ENCODE results near the gene IKBKG.
"Not testable (repeated sequence)": the region's sequence is repeated elsewhere in the genome, so short reads cannot be mapped to it uniquely, and the experiment has no call there.

IKBKG gene, protein sequence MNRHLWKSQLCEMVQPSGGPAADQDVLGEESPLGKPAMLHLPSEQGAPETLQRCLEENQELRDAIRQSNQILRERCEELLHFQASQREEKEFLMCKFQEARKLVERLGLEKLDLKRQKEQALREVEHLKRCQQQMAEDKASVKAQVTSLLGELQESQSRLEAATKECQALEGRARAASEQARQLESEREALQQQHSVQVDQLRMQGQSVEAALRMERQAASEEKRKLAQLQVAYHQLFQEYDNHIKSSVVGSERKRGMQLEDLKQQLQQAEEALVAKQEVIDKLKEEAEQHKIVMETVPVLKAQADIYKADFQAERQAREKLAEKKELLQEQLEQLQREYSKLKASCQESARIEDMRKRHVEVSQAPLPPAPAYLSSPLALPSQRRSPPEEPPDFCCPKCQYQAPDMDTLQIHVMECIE

DNA sequence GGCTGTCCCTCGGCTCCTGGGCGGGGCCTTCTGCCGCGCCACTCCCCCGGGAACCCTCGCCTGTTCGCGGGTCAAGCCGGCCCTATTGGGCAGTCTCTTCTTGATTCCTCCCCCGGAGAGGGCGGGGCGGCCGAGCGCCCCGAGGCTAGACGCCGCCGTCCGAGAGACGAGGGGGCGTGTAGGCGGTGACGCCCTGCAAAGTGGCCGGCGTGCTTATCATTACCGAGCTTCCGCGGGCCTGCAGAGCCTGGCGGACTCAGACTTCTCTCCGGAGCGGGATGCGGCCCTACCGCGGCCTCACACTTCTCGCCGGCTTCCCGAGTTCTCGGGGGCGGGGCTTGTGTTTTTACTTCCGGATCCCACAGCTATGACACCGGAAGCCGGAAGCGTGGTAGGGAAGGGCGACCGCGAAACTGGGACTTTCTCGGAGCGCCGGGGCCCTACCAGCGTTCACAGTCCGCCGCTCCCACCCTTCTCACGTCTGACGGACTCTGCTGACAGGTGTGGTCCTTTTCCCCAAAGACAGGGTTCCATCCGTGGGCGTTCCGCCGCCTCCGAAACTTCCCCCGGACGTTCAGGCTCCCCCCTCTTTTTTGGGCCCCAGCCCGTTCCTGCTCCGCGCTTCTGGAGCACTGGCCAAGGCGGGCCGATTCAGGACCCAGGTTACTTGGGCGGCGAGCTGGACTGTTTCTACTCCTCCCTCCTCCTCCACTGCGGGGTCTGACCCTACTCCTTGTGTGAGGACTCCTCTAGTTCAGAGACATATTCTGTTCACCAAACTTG, at the start of gene IKBKG:
Gene IKBKG, plus strand, starts transcription at position 376 of the 783 bp plus-strand sequence. CDS start 4,383 bp downstream, outside the sequence.
- in situ Hi-C loops (cut with MboI; ENCODE audit: low pct_unique_long_range_greater_than_20kb, low sequenced_read_pairs) = no loop called here
- DNase-seq = peak; percentile 96

DNA sequence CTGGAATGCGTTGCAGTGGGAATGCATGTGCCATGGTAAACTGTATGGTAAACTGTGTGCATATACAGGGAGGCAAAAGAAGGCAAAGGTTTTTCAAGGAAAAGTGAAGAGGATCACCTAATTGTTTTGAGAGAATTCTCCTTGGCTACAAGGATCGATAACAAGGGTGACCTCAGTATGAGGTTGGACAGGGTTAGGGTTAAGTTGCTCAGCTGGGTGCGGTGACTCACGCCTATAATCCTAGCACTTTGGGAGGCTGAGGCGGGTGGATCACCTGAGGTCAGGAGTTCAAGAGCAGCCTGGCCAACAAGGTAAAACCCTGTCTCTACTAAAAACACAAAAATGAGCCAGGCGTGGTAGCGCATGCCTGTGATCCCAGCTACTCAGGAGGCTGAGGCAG, 46.0 kb upstream of the IKBKG start:
- in situ Hi-C loops (cut with MboI; ENCODE audit: low pct_unique_long_range_greater_than_20kb, low sequenced_read_pairs); DNase-seq: not testable (repeated sequence)

DNA sequence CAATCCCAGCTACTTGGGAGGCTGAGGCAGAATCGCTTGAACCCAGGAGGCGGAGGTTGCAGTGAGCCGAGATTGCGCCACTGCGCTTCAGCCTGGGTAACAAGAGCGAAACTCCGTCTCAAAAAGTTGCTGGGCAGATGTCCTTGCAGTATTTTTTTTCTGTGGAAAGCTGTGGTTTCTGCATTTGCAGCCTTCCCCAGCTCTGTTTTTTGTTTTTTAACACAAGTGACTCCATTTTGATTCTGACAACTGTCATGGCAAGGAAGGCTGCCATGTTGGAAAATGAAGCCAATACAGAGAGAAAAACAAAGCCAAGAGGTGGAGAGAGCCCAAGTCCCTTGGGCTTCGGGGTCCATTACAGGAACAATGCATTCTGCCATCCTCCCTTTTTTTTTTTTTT, 45.3 kb upstream of the IKBKG start:
- in situ Hi-C loops (cut with MboI; ENCODE audit: low pct_unique_long_range_greater_than_20kb, low sequenced_read_pairs) = no loop called here
- no peak for DNase-seq

DNA sequence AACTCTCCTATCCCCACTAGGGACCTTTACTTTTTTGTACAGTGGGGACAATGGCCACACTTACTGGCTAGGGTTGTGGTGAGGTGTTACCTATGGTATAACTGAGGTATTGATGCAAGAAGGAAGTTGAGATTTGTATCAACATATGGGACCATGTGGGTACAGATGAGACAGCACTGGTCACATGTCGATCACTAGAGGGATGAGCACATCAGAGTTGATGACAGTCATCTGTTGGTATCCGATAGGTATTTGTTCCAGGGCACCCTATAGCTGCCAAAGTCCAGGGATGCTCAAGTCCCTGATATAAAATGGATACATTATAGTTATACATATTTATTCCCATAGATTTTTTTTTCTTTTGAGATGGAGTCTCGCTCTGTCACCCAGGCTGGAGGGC, 44.4 kb upstream of the IKBKG start:
- no peak for DNase-seq
- in situ Hi-C loops (cut with MboI; ENCODE audit: low pct_unique_long_range_greater_than_20kb, low sequenced_read_pairs) = no loop called here

DNA sequence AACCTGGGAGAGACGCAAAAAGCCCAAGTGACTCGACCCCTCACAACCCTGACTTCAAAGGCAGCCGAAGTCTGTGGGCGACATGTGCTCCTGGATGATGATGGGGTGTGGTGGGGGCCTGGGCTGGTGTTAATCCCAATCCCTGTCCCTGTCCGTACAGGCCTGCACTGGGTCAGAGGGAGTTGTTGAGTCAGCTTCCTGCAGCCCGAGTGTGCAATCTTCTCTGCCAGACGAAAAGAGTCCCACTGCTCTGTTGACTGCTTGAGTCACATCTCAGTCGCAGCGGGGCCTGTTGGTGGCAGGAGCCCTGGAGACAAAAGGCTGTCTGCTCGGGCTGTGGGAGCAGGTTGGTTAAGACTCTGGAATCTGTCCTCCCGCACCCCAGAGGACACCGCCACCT, 41.7 kb upstream of the IKBKG start:
- in situ Hi-C loops (cut with MboI; ENCODE audit: low pct_unique_long_range_greater_than_20kb, low sequenced_read_pairs) = no loop called here
- DNase-seq = no peak

DNA sequence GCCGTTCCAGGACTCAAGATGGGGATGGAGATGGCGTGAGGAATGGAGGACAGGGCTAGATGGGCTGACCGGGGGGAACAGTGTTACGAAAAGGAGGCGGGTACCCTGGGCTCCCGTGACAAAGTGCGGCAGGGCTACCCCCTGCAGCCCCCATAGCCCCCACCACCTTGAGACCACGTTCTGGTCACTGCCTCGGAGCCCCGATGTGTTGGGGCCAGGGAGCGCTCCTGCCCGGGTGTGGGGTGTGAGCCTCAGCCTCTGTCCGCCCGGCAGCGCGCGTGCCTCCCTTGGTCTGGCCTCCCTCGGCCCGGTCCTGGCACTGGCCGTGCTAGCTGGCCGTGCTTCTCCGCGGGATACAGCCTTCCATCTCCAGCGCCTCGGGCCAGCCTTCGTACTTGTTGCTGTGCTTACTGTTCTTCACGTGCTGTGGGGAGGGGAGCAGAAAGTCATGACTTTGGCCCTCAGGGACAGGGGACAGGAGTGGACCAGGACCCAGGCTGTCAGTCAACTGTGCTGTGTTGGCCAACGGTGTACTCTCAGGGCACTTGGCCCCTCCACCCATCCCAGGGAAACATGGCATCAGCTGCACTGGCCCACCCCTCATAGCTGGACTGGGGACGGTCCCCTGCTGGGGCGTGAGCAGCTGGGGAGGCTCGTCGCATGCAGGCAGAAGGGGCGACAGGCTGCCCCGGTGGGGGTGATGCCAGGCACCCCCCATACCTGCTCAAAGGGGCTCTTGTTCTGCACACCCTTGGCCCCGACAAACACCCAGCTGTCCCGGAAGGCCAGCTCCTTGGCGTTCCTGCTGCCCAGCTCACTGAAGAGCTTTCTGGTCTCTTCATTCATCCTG, 40.7 kb upstream of the IKBKG start:
- in situ Hi-C loops (cut with MboI; ENCODE audit: low pct_unique_long_range_greater_than_20kb, low sequenced_read_pairs) = no loop called here
- DNase-seq = no peak

DNA sequence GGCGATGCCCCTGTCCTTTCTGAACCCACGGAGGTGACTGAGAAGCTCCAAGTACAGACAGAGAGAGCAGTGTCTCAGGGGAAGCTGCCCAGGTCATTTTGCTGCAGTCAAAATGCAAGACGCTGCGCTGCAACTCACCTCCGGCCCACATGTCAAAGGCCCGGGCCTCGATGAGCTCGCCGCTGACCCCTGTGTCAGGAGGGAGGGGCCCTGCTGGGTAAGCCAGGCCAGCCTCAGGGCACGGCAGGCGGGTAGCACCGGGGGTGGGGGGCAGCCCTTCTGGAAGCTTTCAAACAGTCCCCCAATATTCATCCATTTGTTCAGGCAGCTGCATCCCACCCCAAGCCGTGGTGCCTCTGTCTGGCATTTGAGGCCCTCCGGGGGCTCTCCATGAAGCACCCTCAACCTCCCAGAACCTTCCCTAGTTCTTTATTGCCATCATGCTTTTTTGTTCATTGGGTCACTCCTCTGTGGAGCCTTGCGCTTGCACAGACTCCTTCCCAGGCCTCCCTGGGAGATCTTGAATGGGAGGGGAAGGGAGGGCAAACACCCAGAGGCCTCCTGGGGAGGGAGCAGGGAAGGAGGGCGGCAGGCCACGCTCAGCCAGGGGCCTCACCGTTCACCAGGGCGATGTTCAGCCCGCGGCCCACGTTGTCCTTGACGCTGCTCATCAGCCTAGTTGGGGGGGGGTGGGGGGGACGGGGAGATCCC, 39.6 kb upstream of the IKBKG start:
- in situ Hi-C loops (cut with MboI; ENCODE audit: low pct_unique_long_range_greater_than_20kb, low sequenced_read_pairs) = no loop called here
- no peak for DNase-seq

DNA sequence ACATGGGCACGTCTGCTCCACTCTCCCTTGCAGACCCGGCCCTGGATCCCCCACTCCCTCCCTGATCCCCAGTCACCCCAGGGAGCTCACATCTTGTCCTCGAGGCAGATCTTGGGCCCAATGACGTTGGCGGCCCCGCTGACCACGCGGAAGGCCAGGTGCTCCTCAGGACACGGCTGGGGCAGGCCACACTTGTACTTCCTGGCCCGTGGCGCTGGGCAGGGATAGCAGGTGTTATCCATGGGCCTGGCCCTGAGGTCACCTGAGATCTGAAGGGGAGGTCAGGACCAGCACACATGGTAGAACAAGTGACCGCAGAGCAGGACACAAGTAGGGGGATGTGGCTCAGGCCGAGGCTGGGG, 39.1 kb upstream of the IKBKG start:
- DNase-seq = no peak
- in situ Hi-C loops (cut with MboI; ENCODE audit: low pct_unique_long_range_greater_than_20kb, low sequenced_read_pairs) = no loop called here

DNA sequence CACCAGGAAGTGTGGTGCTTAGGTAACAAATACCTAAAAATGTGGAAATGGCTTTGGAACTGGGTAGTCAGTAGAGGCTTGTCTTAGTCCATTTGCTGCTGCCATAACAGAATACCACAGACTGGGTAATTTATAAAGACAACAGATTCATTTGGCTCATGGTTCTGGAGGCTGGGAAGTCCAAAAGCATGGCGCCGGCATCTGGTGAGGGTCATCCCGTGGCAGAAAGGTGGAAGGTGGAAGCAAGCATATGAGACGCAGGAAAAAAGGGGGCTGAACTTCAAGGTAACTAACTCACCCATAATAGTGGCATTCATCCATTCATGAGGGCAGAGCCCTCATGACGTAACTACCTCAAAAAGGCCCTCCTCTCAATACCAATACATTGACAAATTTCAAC, 38.0 kb upstream of the IKBKG start:
- in situ Hi-C loops (cut with MboI; ENCODE audit: low pct_unique_long_range_greater_than_20kb, low sequenced_read_pairs) = no loop called here
- no peak for DNase-seq

DNA sequence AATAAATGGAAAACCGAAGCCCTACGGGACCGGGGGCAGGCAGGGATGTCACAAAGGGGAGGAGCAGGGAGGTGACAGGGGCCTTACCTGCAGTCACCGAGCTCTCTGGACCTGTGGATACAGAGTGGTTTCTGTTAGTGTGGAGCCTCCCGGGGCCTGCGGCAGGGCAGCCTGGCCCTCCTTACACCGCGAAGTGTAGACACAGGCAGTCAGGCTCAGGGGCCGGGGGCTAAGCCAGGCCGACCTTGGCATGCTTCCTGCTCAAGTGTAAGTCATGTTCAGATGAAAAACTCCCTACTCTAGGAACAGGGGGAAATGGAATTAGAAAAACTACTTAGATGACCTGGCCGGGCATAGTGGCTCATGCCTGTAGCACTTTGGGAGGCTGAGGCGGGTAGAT, 35.7 kb upstream of the IKBKG start:
- in situ Hi-C loops (cut with MboI; ENCODE audit: low pct_unique_long_range_greater_than_20kb, low sequenced_read_pairs) = no loop called here
- no peak for DNase-seq

DNA sequence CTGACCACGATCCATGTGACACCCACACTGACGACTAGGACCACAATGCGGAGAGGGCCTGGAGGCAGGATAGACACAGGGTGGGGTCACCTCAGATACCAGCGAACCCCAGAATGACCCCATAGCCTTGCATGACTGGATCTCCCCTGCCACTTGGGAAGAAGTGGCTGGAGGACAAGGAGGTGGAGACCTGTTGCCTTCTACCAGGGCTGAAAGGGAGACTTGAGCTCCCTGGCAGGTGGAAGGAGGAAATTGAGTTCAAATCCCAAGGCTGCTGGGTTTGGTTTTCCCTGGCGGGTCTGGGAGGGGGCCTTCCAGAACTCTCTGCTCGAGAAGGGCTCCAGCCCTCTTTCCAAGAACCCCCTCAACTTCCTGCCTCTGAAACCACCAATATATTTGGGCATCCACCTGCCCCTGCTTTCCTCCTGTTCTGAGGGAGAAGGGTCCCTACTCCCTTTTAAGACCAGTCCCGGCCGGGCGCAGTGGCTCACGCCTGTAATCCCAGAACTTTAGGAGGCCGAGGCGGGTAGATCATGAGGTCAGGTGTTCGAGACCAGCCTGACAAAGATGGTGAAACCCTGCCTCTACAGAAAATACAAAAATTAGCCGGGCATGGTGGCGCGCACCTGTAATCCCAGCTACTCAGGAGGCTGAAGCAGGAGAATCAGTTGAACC, 34.4 kb upstream of the IKBKG start:
- in situ Hi-C loops (cut with MboI; ENCODE audit: low pct_unique_long_range_greater_than_20kb, low sequenced_read_pairs) = no loop called here
- DNase-seq = no peak

DNA sequence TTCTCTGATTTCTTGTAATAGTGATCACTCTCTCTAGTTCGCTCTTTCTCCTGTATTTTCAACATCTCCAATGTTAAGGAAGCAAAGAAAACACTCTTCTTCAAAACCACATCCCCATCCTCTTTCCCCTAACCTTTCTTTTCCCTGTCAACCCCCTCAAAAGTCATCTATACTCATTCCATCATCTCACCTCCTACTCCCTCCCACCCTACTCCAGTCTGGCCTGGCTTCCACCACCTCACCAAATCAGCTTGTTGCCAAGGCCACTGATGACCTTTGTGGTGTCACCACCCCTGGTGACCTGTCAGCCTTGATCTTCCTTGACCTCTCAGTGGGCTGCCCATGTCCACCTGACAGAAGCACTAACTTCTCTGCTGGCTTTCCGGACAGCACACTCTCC, 33.7 kb upstream of the IKBKG start:
- no peak for DNase-seq
- in situ Hi-C loops (cut with MboI; ENCODE audit: low pct_unique_long_range_greater_than_20kb, low sequenced_read_pairs) = no loop called here

DNA sequence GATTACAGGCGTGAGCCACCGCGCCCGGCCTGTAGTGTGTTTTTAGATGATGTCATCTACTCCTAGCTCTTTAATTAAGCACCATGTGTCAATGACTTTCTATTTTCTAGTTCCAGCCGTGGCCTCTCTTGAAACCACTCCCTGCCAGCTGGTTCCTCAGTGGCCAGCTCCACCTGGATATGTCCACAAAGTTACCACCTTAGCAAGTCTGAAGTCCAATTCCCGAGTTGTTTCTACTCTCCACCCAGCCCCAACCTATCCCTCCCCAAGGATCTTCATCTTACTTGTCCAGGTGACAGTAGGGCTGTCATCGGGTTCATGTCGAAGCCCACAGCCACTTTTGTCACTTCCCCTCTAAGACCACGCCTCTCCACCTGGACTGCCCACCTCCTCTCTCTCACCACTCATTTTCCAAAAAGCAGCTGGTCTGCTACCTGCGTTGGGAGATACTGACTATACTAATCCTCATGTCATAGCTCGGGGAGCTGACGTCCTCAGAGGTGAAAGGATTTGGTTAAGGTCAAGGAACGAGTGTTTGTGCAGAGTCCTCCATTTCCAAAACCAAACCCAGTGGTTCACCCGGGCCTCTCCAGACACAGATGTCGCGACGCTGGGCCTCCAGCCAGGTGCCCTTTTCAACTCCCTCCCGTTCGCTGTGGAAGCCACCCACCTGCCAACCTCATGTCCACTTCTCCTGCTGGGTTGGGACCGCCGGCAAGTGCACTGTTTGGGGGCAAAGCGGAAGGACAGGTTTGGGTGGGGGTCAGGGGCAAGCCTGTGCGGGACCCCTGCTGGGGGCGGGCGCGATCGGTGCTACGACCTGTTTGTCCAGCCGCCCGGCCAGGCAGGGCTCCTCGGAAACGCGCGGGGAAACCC, 32.1 kb upstream of the IKBKG start:
- in situ Hi-C loops (cut with MboI; ENCODE audit: low pct_unique_long_range_greater_than_20kb, low sequenced_read_pairs) = no loop called here
- DNase-seq = peak; percentile 68

DNA sequence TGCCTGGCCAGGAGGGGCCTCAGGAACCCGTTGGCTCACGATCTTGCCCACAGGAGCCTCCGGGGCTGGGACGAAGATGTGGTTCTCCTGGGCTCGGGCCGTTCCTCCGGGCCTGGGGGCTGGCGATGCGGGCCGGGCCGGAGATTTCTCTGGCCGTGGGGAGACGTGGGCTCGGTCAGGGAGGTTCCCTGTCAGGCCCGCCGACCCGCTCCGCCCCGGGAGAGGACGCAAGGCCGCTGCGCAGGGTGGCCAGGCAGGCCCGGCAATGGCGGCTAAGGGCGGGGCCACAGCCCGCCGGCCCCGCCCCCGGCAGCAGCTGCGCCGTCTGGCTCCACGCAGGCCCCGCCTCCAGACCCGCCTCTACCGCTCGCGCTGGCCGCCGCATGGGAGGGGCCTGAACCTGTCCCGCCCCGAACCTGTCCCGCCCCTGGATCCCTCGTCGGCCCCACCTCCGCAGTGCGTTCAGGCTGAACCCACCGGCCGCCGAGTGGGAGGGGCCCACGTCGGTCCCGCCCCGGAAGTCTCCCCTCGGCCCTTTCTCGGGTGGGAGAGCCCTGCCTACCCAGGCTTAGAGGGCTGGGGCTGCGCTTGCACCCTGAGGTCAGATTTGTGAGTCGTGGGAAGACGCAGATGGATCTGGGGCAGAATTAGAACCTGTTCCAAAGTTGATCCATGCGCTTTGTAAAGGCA, 31.3 kb upstream of the IKBKG start, which contains the start of gene FAM3A:
Gene FAM3A, minus strand, starts transcription at position 267 of the 690 bp plus-strand sequence. CDS start 460 bp downstream, outside the sequence.
- peak; percentile 91 for DNase-seq
- in situ Hi-C loops (cut with MboI; ENCODE audit: low pct_unique_long_range_greater_than_20kb, low sequenced_read_pairs) = no loop called here

DNA sequence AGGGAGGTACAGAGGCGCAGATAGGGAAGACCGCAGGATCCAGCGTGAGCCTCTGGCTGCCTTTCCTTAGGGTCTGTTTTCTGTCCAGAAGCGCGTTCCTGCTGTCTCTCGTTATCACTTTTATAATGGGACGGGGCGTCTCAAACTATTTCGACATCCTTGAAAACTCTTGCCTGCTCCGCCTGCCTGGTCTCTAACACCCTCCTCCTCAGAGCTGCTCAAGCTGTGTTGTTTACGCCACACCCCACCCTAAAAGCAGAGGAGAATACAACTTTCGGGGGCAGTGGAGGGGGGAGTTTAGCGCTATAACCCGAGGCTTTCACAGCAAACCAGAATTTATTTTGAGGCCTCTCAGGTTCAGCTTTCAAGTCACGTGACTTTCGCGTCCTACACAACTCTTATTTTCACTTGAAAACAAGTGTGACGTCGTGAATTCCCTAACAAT, 30.7 kb upstream of the IKBKG start:
- DNase-seq = no peak

DNA sequence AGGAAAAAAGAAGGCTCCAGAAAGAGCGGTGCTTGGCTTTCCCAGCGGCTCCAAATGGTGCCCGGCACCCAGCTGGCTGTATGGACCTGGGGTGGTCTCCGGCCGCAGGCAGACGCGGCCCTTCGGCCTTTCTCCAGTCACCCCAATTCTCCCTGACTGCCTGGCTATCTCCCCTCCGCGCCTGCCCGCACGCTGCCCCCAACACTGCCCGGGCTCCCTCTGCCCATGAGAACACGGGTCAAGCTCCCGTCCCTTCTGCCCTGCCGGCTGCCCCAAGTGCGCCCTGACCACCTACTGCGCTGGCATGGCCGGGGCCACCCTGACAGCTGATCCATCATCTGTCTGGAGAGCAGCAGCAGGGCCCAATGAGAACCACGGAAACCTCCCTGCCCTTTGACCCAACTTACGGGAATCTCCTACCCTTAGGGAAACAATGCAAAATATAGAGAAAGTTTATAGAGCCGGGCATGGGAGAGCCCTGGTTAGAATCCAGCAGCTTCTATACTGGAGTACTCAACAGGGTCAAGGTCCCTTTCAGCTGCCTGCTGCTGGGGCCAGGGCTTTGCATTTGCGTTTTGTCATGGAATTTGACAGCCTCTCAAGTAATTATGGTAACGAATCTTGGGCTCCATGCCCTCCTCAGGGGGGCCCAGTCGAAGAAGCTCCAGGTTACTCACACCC, 30.2 kb upstream of the IKBKG start:
- in situ Hi-C loops (cut with MboI; ENCODE audit: low pct_unique_long_range_greater_than_20kb, low sequenced_read_pairs) = no loop called here
- no peak for DNase-seq

More for the DNA sequence above, 30.7 kb upstream of the IKBKG start:
- in situ Hi-C loops (cut with MboI; ENCODE audit: low pct_unique_long_range_greater_than_20kb, low sequenced_read_pairs) = no loop called here
